ENCODE data around the gene USH1C.

Gene USH1C

DNA sequence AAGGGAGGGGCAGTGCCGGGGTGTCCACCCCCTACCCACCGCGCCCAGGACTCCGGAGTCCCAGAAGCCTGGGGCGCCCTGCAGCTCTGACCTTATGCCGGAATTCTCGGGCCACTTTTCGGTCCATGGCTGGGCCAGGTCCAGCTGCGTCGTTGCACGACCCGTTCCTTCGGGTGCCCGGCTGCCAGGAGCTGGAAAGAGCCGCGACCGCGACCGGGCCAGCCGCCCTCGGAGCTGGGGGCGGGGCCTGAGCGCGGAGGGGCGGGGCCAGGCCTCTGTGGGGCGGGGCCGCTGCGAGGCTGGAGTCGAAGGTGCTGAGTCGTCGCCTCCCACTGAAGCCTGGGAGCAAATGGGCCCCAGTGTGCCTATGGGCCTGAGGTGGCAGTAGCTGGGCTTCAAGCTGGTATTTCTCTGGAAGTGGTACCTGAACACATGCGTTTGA lies at the start of gene USH1C:
Gene USH1C, minus strand, starts transcription at position 236 of the 442 bp plus-strand sequence. Its CDS starts 109 bp downstream, at position 127.
- in situ Hi-C loops (cut with HindIII; ENCODE audit: low pct_ligation_motif_present, low pct_unique_long_range_greater_than_20kb, low sequenced_read_pairs), result no loop called here
- DNase-seq, result peak; percentile 25

- in situ Hi-C loops (cut with HindIII; ENCODE audit: low pct_ligation_motif_present, low pct_unique_long_range_greater_than_20kb, low sequenced_read_pairs), result no loop called here
- no peak for DNase-seq
These were observed 49.4 kb upstream of the USH1C start for GRCh38 chr11:17593466-17594245.

DNA sequence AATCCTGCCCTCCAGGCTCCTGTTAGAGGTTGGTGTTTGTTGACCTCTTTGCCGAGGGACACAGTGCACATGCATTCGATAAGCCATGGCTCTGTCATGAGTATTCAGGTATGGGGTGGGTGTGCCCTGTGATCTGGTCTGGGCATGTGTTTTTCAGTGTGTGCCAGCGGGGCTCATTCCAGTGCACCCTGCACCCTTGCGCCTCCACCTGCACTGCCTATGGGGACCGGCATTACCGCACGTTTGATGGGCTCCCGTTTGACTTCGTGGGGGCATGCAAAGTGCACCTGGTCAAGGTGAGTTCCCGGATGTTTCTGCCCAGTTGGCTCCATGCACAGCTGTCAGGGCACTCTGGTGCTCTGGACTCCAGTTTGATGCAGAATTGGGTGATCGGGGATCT lies 47.1 kb upstream of the USH1C start:
- no peak for DNase-seq
- in situ Hi-C loops (cut with HindIII; ENCODE audit: low pct_ligation_motif_present, low pct_unique_long_range_greater_than_20kb, low sequenced_read_pairs), result no loop called here

- DNase-seq, result no peak
- in situ Hi-C loops (cut with HindIII; ENCODE audit: low pct_ligation_motif_present, low pct_unique_long_range_greater_than_20kb, low sequenced_read_pairs), result no loop called here
These were observed 46.2 kb upstream of the USH1C start for GRCh38 chr11:17590463-17590862.

- in situ Hi-C loops (cut with HindIII; ENCODE audit: low pct_ligation_motif_present, low pct_unique_long_range_greater_than_20kb, low sequenced_read_pairs), result no loop called here
- DNase-seq, result no peak
These were observed 44.5 kb upstream of the USH1C start for GRCh38 chr11:17588721-17589120.

DNA sequence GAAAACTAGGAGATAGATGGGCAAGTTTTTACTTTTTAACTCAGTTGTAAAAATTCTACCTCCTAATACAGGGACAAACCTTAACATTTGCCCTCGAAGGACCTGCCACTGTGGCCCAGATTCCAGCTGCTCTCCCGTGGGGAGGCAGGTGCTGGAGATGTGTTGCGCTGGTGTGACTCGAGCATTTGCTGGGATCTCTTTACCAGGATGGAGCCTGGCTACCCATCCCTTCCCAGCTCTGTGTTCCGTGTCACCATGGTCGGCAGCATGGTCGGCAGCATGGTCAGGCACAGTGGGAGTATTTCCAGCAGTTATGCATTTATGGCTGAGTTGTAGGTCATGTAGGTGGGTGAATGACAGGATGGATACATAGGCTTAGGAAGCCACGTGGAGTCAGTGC lies 44.0 kb upstream of the USH1C start:
- no peak for DNase-seq
- in situ Hi-C loops (cut with HindIII; ENCODE audit: low pct_ligation_motif_present, low pct_unique_long_range_greater_than_20kb, low sequenced_read_pairs), result no loop called here

DNA sequence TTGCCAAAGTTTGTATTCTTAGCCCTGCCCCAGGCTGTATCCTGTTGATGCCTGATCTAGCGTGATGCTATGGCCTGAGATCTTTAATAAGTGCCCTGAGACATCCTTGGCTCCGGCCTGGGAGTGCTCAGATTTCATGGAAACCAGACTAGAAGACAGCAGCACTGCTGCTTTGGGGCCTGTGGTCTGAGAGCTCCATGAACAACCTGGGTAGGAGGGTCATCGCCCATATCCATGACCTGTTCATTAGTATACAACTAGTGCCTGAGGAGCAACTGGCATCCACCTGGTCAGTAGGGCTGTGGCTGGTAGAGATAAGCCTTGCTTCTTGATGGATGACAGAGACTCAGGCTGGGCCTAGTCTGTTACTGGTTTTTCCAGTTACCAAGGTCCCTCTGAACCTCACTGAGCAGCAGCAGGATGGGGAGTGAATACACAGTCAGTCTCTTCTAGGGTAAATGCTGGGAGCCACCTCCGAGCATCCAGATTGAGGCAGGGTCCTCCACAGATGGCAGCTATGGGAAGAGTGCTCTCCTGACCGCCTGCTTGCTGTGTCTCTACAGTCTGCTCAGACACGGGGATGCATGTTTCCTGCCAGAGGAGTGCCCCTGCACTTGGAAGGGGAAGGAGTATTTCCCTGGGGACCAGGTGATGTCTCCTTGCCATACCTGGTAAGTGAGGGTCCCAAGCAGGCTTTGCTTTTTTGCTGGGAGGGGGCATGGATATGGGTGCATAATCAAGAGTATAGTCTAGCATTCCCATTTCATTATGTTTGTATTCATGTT lies 41.9 kb upstream of the USH1C start:
- in situ Hi-C loops (cut with HindIII; ENCODE audit: low pct_ligation_motif_present, low pct_unique_long_range_greater_than_20kb, low sequenced_read_pairs), result no loop called here
- DNase-seq, result no peak

- no peak for DNase-seq
- in situ Hi-C loops (cut with HindIII; ENCODE audit: low pct_ligation_motif_present, low pct_unique_long_range_greater_than_20kb, low sequenced_read_pairs), result no loop called here
These were observed 37.5 kb upstream of the USH1C start for GRCh38 chr11:17581732-17582053.

DNA sequence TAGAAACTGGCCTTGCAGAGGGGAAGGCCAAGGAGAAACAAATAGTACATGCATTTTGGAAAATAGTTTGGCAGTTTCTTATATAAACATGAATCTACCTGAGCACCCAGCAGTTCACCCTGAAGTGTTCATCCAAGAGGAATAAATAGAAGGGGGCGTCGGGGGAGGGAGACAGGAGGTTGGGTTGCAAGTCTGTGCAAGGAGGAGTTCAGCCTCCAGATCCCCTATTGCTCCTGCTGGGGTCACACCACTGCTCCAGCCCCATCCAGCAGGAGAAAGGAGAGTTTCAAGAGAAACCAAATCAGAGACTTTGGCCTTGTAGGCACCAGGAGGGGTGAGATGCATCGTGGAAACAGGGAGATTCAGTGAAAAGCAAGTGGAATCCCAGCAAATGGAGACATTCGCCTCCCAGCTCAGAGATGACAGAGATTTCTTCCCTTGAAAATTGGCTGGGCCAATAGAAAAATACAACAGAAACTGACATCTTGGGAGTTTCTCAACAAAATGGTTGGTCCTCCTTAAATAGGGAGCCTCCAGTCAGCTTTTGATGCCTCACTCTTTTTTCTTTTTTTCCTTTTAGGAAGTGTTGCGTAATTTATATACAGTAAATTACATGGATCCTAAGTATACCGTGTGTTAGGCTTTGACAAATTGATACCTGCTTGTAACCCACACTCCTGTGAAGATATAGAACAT lies 37.0 kb upstream of the USH1C start:
- in situ Hi-C loops (cut with HindIII; ENCODE audit: low pct_ligation_motif_present, low pct_unique_long_range_greater_than_20kb, low sequenced_read_pairs), result no loop called here
- DNase-seq, result no peak

- in situ Hi-C loops (cut with HindIII; ENCODE audit: low pct_ligation_motif_present, low pct_unique_long_range_greater_than_20kb, low sequenced_read_pairs), result no loop called here
- no peak for DNase-seq
These were observed 36.1 kb upstream of the USH1C start for GRCh38 chr11:17580271-17580670.

DNA sequence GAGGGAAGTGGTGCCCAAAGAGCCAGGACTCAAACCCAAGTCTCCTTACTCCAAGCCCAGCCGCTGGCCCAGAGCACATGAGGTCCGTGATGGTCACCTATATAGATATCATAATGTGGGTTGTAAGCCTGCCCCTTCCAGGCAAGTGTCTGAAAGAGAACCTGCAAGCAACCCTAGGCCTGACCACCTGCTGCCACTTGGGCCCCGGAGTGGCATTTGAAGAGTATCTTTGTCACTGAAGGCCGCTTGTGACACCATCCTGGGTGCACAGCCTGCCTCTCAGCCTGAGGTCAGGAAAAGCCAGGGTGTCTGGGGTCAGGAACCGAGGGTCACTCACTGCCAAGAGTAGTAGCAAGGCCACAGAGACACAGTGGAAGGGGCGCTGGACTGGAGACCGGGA lies 35.2 kb upstream of the USH1C start:
- in situ Hi-C loops (cut with HindIII; ENCODE audit: low pct_ligation_motif_present, low pct_unique_long_range_greater_than_20kb, low sequenced_read_pairs), result no loop called here
- no peak for DNase-seq

GRCh38 chr11:17578958-17579357 lies 34.7 kb upstream of the USH1C start:
- in situ Hi-C loops (cut with HindIII; ENCODE audit: low pct_ligation_motif_present, low pct_unique_long_range_greater_than_20kb, low sequenced_read_pairs), result no loop called here
- DNase-seq, result no peak

- DNase-seq, result no peak
These were observed 34.1 kb upstream of the USH1C start for GRCh38 chr11:17578296-17578695.

GRCh38 chr11:17575431-17576425 lies 31.5 kb upstream of the USH1C start:
- DNase-seq, result no peak
- in situ Hi-C loops (cut with HindIII; ENCODE audit: low pct_ligation_motif_present, low pct_unique_long_range_greater_than_20kb, low sequenced_read_pairs), result no loop called here

More at GRCh38 chr11:17578296-17578695, 34.1 kb upstream of the USH1C start:
- in situ Hi-C loops (cut with HindIII; ENCODE audit: low pct_ligation_motif_present, low pct_unique_long_range_greater_than_20kb, low sequenced_read_pairs), result no loop called here

- in situ Hi-C loops (cut with HindIII; ENCODE audit: low pct_ligation_motif_present, low pct_unique_long_range_greater_than_20kb, low sequenced_read_pairs), result no loop called here
- DNase-seq, result no peak
These were observed 30.2 kb upstream of the USH1C start for GRCh38 chr11:17574141-17575091.

- in situ Hi-C loops (cut with HindIII; ENCODE audit: low pct_ligation_motif_present, low pct_unique_long_range_greater_than_20kb, low sequenced_read_pairs), result no loop called here
- no peak for DNase-seq
These were observed 29.3 kb upstream of the USH1C start for GRCh38 chr11:17573526-17573925.

DNA sequence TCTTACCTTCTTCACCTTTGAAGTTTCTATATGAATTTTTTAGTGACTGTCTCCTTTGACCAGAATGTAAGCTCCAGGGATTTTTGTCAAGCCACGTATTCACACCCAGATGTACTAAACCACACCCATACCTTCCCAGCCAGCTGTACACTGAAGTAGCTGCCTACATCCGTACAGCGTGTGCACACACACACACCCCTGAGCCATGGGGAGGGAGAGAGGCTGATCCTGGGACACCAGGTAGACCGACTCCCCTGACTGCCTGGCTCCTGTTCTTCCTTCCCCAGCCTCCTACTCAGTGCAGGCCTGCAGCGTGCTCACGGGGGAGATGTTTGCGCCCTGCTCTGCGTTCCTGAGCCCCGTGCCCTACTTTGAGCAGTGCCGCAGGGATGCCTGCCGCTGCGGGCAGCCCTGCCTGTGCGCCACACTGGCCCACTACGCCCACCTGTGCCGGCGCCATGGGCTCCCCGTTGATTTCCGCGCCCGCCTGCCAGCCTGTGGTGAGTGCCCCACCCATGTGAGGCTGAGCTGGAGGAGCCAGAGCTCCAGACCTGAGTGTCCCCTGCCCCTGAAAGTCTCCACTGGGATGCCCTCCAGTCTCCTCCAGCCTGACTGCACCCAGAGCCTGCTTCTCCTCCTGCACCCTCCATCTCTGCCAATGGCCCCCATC lies 28.7 kb upstream of the USH1C start:
- in situ Hi-C loops (cut with HindIII; ENCODE audit: low pct_ligation_motif_present, low pct_unique_long_range_greater_than_20kb, low sequenced_read_pairs), result no loop called here
- no peak for DNase-seq

Measured in ACHN (cell line).